GM23248 (cell line): Measurements from ENCODE around the gene INHBB.

Source experiments
- EZH2 ChIP-seq: fragments of 200-600 bp; sonication (generic); IDR thresholded peaks from 2 replicates; pipeline ENCODE4 v1.6.1; 2018; ENCODE audit warnings: antibody characterized with exemption, mild to moderate bottlenecking; ENCODE audit not compliant: insufficient read depth, poor library complexity, severe bottlenecking
- EZH2phosphoT487 ChIP-seq: fragments of 200-600 bp; sonication (generic); IDR thresholded peaks from 2 replicates; pipeline ENCODE4 v1.6.1; 2018; ENCODE audit warnings: antibody characterized with exemption, moderate library complexity, mild to moderate bottlenecking, low read depth; ENCODE audit not compliant: insufficient read depth

- TF ChIP-seq EZH2phosphoT487 (no peak), EZH2 (peak; percentile 49)
These were observed 857 bp upstream of the INHBB start for GRCh38 chr2:120344976-120345581.
